ENCODE results near the gene FREM2.

FREM2 gene

GRCh38 chr13:38685974-38686576 lies 802 bp upstream of the FREM2 start:
- peak overlapping the region; percentile 51 for H3K4me3 ChIP-seq (ENCODE audit: low read length)
- DNase-seq (ENCODE audit: low read depth): peak; percentile 52
- peak; percentile 56 for TF ChIP-seq CTCF (IDR thresholded peaks at IDR 0.05; ENCODE audit: insufficient read depth, low read depth, low read length, missing control alignments)

- DNase-seq (ENCODE audit: low read depth): peak; percentile 34
- TF ChIP-seq CTCF (IDR thresholded peaks at IDR 0.05; ENCODE audit: insufficient read depth, low read depth, low read length, missing control alignments): no peak
- peak overlapping the region; percentile 51 for H3K4me3 ChIP-seq (ENCODE audit: low read length)
These were observed 661 bp downstream of the FREM2 start for GRCh38 chr13:38687246-38688229.

- DNase-seq (ENCODE audit: low read depth): no peak
- H3K4me3 ChIP-seq (ENCODE audit: low read length): no peak overlapping the region
- TF ChIP-seq CTCF (IDR thresholded peaks at IDR 0.05; ENCODE audit: insufficient read depth, low read depth, low read length, missing control alignments): no peak
These were observed 1.8 kb downstream of the FREM2 start for GRCh38 chr13:38688674-38689073.

- no peak for TF ChIP-seq CTCF (IDR thresholded peaks at IDR 0.05; ENCODE audit: insufficient read depth, low read depth, low read length, missing control alignments)
- no peak overlapping the region for H3K4me3 ChIP-seq (ENCODE audit: low read length)
- no peak for DNase-seq (ENCODE audit: low read depth)
These were observed 3.4 kb downstream of the FREM2 start for GRCh38 chr13:38690231-38690630.

GRCh38 chr13:38693168-38693567 lies 6.3 kb downstream of the FREM2 start:
- H3K4me3 ChIP-seq (ENCODE audit: low read length): no peak overlapping the region
- DNase-seq (ENCODE audit: low read depth): no peak
- TF ChIP-seq CTCF (IDR thresholded peaks at IDR 0.05; ENCODE audit: insufficient read depth, low read depth, low read length, missing control alignments): no peak

GRCh38 chr13:38693641-38694040 lies 6.8 kb downstream of the FREM2 start:
- no peak for DNase-seq (ENCODE audit: low read depth)
- no peak for TF ChIP-seq CTCF (IDR thresholded peaks at IDR 0.05; ENCODE audit: insufficient read depth, low read depth, low read length, missing control alignments)
- H3K4me3 ChIP-seq (ENCODE audit: low read length): no peak overlapping the region

Measured in epithelial cell of esophagus (primary cell).